Daoy (cell line): ENCODE results near the gene TPI1. TPM values are rescaled to one million over a fixed set of nuclear protein-coding genes. Genes with fewer than 3 reads are reported as not detected.
"Not testable (repeated sequence)": the region's sequence is repeated elsewhere in the genome, so short reads cannot be mapped to it uniquely, and the experiment has no call there.

Experiments
- DNase-seq: peaks from one replicate; pipeline ENCODE4 v3.0.0-alpha.2; 2015; ENCODE audit warnings: low read depth
- total RNA-seq: library from RNA; depleted of rRNA; stranded (reverse); fragments of >200 nt; shearing (Covaris generic); gene quantifications from 2 replicates; pipeline ENCODE4 v1.2.3, GENCODE V29; 2014

TPI1 gene
- total RNA-seq, 1 experiment from 2014 or later = 1,485 TPM

DNA sequence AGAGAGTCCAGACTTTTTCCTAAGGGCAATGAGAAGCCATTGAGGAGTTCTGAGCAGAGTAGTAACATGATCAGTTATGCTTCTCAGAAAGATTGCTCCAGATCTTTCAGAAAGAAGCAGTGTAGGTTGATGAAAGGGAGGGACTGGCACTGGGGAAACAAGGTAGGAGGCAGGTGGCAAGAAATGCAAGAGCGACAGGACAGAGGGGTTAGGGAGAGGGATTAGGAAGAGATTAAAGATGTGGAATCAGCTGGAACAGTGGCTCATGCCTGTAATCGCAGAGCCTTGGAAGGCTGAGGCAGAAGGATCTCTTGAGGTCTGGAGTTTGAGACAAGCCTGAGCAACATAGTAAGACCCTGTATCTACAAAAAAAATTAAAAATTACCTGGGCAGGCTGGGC lies 19.7 kb upstream of the TPI1 start:
- no peak for DNase-seq

- no peak for DNase-seq
Measured at GRCh38 chr12:6849427-6849826, 17.9 kb upstream of the TPI1 start.

- no peak for DNase-seq
Measured at GRCh38 chr12:6849976-6850560, 17.3 kb upstream of the TPI1 start.

DNA sequence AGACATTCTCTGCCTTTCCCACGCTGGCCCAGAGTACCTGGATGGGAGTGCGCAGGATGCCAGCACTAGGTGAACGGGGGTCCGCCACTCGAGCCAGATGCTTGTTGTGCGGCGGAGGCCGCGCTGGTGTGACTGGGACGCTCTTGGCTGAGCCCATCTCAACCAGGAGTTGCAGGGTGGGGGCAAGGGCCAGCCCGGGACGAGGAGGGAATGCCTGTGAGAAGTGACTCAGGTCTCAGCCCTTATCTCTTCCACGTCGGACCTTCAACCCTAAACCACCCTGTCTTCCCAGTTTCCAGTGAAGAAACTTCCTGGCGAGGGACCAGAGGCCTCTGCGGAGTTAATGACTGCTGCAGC lies 16.6 kb upstream of the TPI1 start:
- peak; percentile 59 for DNase-seq

GRCh38 chr12:6851153-6851920 lies 16.0 kb upstream of the TPI1 start, which contains the start of gene CDCA3:
CDCA3 (minus strand) TSS chr12:6851286; CDS start chr12:6850952, 334 bp downstream.
- peak; percentile 99 for DNase-seq

- peak; percentile 100 for DNase-seq
Measured at GRCh38 chr12:6851921-6852650, 15.2 kb upstream of the TPI1 start, which contains the start of gene USP5. USP5 (plus strand) TSS chr12:6852150; CDS start chr12:6852180, 30 bp downstream.

DNA sequence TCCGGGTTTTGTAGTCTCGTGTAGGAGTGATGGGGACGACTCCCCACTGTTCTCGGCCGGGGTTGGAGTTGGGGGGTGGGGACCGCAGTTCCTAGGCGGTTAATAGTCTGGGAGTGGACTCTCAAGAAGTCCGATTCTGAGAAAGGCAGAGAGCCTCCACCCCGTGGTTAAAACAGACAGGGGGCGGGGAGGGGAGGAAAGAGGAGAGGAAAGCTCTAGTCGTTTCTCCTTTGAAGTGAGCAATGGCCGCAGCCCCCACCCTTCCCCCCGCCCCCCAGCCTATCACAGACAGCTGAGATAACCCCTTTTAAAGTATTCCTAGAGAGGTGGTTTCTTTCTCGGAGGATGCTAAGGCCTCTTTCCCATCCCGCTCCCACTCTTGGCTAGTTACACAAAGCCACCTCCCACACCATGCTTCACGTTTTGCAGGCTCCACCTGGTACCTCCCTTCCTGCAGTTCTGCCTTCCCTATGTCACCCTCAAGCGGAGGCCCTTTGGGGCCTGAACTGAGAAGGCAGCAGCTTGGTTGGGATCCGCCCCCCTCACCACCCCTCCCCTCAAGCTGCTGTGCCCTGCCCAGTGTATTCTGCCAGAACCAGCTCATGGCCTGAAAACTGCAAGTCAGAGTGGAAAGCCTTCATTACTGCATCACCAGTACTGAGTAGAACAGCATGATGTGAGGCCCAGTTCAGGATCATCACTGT lies 14.5 kb upstream of the TPI1 start:
- DNase-seq = peak; percentile 80

DNA sequence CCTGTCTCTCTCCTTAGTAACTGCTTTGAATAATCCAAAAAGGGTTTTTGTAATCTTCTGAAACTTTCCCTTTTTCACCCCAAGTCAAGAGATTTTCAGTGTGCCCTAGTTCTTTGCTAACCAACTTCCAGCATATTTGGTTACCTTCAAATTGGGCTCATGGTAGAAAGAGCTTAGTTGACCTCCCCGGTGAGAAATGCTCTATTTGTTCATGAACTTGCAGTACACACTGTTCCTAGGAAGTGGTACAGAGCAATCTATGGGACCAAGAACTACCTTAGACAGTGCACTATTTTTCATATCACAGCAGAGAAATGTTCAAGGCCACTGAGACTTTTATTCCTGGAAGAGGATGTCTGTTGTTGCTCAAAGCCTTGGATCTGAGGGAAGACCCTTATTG lies 13.7 kb upstream of the TPI1 start:
- DNase-seq = no peak

DNA sequence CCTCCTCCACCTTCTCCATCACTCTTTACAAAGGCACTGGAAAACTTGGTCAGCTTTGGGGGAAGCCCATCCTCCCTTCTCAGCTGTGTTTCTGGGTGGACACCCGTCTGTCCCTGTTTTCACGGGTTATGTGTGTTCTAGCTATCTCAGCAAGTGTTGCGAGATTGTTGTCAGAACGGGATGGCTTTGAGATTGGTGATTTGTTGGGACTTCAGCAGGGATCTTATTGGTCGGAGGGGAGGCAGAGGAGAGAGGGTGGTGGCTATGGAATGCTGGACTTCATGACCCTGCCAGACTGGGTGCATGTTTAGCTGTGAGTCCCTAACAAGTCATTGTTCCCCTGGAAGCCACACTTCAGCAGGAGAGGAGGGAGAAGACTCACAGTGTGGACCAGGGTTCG lies 13.3 kb upstream of the TPI1 start:
- no peak for DNase-seq

DNA sequence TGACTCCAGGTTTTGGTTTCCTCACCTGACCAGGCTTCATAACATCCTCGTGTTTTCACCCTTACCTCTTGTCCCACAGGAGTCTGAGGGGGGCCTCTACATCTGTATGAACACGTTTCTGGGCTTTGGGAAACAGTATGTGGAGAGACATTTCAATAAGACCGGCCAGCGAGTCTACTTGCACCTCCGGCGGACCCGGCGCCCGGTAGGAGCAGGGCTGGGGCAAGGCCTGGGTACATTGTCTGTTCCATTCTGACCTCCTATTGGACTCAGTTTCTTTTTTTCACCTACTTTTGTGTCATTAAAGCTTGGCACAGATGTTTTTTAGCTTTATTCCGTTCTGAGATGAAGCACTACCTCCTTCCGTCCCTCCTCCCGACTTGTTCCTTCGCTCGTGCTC lies 12.0 kb upstream of the TPI1 start:
- DNase-seq = no peak

- DNase-seq = no peak
Measured at GRCh38 chr12:6858799-6859198, 8.5 kb upstream of the TPI1 start.

DNA sequence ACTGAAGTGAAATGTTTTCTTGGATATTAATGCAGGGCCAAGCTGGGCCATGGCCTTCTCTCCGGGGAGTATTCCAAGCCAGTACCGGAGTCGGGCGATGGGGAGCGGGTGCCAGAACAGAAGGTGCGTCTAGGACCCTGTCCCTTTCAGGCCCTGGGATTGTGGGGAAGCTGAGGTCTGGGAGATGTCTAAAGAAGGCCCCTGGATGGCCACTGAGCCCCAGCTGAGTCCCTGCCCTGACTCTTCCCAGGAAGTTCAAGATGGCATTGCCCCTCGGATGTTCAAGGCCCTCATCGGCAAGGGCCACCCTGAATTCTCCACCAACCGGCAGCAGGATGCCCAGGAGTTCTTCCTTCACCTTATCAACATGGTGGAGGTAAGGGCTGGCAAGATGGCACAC lies 7.2 kb upstream of the TPI1 start:
- no peak for DNase-seq

GRCh38 chr12:6860942-6861341 lies 6.4 kb upstream of the TPI1 start:
- no peak for DNase-seq

GRCh38 chr12:6861391-6861790 lies 5.9 kb upstream of the TPI1 start:
- DNase-seq = no peak

DNA sequence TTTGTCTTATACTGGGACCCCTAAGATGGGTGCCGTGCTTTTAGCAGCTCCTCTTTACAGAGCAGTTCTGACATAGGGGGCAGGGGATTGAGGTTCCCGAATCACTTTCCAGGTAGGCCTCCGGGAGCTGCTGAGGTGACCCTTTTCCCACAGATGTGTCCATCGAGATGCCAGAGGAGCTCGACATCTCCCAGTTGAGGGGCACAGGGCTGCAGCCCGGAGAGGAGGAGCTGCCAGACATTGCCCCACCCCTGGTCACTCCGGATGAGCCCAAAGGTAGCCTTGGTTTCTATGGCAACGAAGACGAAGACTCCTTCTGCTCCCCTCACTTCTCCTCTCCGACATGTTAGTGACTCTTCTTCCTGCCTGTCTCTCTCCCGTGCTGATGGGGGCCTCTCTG lies 4.3 kb upstream of the TPI1 start:
- no peak for DNase-seq

- DNase-seq = no peak
Measured at GRCh38 chr12:6863586-6864321, 3.6 kb upstream of the TPI1 start.

DNA sequence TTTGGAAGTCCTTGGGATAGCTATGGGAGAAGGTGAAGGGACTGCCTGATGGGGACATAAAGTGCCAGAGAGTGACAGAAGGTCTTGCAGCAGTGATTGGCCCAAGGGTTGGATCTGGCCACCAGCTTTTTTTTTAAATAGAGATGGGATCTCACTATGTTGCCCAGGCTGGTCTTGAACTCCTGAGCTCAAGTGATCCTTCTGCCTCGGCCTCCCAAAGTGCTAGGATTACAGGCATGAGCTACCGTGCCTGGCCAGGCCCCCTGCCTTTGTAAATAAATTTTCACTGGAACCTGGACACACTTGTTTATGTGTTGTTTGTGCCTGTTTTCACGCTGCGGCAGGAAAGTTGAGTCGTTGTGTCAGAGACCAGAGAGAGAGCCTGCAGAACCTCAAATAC lies 2.0 kb upstream of the TPI1 start:
- DNase-seq = not testable (repeated sequence)

- DNase-seq = no peak
Measured at GRCh38 chr12:6866163-6866919, 990 bp upstream of the TPI1 start.

GRCh38 chr12:6866920-6867412 lies 365 bp upstream of the TPI1 start:
- no peak for DNase-seq

DNA sequence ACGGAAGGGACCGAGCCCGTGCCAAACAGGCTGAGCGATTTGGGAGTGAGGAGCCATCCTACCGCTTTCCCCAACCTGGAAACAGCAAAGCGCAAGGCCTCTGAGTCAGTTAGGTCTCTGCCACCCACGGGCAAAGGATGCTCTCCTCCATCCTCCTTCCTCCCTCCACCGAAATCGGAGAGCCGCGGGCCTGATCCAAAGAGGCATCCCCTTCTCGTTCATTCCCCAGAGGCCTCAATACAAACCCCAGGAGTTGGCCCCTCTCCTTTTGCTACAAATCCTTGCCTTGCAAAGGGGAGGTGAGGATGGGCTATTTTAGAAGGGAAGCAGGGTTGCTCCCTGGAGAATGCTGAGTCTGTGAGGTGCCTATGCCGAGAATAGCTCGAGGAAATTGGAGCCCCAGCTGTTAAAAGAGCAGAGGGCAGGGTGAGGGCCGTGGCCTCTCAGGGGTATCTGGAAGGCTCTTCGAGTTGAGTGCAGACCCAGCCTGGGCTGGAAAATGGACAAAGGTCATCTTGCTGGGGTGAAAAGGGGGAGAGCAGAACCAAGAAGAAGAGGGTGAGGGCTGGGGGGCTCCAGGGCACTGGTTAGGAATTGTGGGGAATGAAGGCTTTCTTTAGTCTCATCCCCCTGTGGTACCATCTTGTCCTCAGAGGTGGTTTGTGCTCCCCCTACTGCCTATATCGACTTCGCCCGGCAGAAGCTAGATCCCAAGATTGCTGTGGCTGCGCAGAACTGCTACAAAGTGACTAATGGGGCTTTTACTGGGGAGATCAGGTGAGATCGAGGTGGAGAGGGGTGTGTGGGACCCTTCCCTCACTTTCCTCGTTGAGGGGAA lies 1.1 kb downstream of the TPI1 start:
- no peak for DNase-seq
